ENCODE data around the gene PSMB4. TPM values are rescaled to one million over a fixed set of nuclear protein-coding genes. Genes with fewer than 3 reads are reported as not detected.

PSMB4 gene
- total RNA-seq, 1 experiment from 2014 or later: 320 TPM

- no peak for TF ChIP-seq CTCF (IDR thresholded peaks at IDR 0.05; ENCODE audit: unreplicated experiment)
- intact Hi-C loops (cut with micrococcal nuclease): no loop called here
Observed at GRCh38 chr1:151401860-151402259, 2.5 kb downstream of the PSMB4 start.

GRCh38 chr1:151402764-151403163 lies 3.4 kb downstream of the PSMB4 start:
- intact Hi-C loops (cut with micrococcal nuclease): no loop called here
- no peak for TF ChIP-seq CTCF (IDR thresholded peaks at IDR 0.05; ENCODE audit: unreplicated experiment)
- ChIA-PET CTCF (interaction anchor here (0.6 to 1.4 kb wide), 11 partner anchors 14 to 453 kb away, joined by 3 to 10 read pairs (median 4); no protein-coding TSS in a partner anchor), POLR2A (interaction anchor here (0.6 to 5.7 kb wide), 12 partner anchors 9 to 121 kb away, joined by 3 to 46 read pairs (median 4); partner anchors contain the start of genes PI4KB, SELENBP1 and ZNF687)
- Mint-ChIP-seq H3K27ac (ENCODE audit: low read depth, unreplicated experiment) (peak overlapping the region; percentile 39), H3K36me3 (ENCODE audit: insufficient read depth, unreplicated experiment) (peaks cover 86% of the 10 kb centered on the region), H3K4me1 (ENCODE audit: insufficient read depth, unreplicated experiment) (peaks cover 20% of the 10 kb centered on the region), H3K4me3 (ENCODE audit: unreplicated experiment) (no peak overlapping the region), H3K27me3 (ENCODE audit: insufficient read depth, unreplicated experiment) (no peaks in the 10 kb centered on the region), H3K9me3 (ENCODE audit: unreplicated experiment) (no peaks in the 10 kb centered on the region)
- BruUV-seq (replicated peaks): no TSS peak
- no peak for DNase-seq (ENCODE audit: unreplicated experiment)

More at GRCh38 chr1:151401860-151402259, 2.5 kb downstream of the PSMB4 start:
- Mint-ChIP-seq H3K36me3 (ENCODE audit: insufficient read depth, unreplicated experiment) (peaks cover 77% of the 10 kb centered on the region), H3K27me3 (ENCODE audit: insufficient read depth, unreplicated experiment) (no peaks in the 10 kb centered on the region), H3K4me1 (ENCODE audit: insufficient read depth, unreplicated experiment) (peaks cover 20% of the 10 kb centered on the region), H3K9me3 (ENCODE audit: unreplicated experiment) (no peaks in the 10 kb centered on the region), H3K27ac (ENCODE audit: low read depth, unreplicated experiment) (peak overlapping the region; percentile 39), H3K4me3 (ENCODE audit: unreplicated experiment) (peak overlapping the region; percentile 93)
- DNase-seq (ENCODE audit: unreplicated experiment): no peak
- ChIA-PET POLR2A (interaction anchor here (0.6 to 5.7 kb wide), 11 partner anchors 10 to 121 kb away, joined by 3 to 46 read pairs (median 4); partner anchors contain the start of genes SELENBP1 and ZNF687), CTCF (interaction anchor here (0.7 to 4.0 kb wide), 6 partner anchors 15 to 150 kb away, joined by 3 to 35 read pairs (median 4); no protein-coding TSS in a partner anchor)
- BruUV-seq (replicated peaks): no TSS peak

- H3K9me3 Mint-ChIP-seq (ENCODE audit: unreplicated experiment): no peaks in the 10 kb centered on the region
- H3K4me1 Mint-ChIP-seq (ENCODE audit: insufficient read depth, unreplicated experiment): peaks cover 20% of the 10 kb centered on the region
- TSS peak; percentile 1 for BruUV-seq (replicated peaks)
- ChIA-PET POLR2A (interaction anchor here (0.6 to 5.7 kb wide), 9 partner anchors 8 to 163 kb away, joined by 3 to 46 read pairs (median 5); partner anchors contain the start of genes PI4KB, SELENBP1 and ZNF687), CTCF (interaction anchor here (0.8 to 2.4 kb wide), 6 partner anchors 11 to 103 kb away, joined by 4 to 11 read pairs (median 4); no protein-coding TSS in a partner anchor)
- TF ChIP-seq CTCF (IDR thresholded peaks at IDR 0.05; ENCODE audit: unreplicated experiment): no peak
- intact Hi-C loops (cut with micrococcal nuclease): no loop called here
- no peak for DNase-seq (ENCODE audit: unreplicated experiment)
- no peaks in the 10 kb centered on the region for H3K27me3 Mint-ChIP-seq (ENCODE audit: insufficient read depth, unreplicated experiment)
- H3K4me3 Mint-ChIP-seq (ENCODE audit: unreplicated experiment): no peak overlapping the region
- H3K36me3 Mint-ChIP-seq (ENCODE audit: insufficient read depth, unreplicated experiment): peaks cover 93% of the 10 kb centered on the region
- H3K27ac Mint-ChIP-seq (ENCODE audit: low read depth, unreplicated experiment): peak overlapping the region; percentile 3
Observed at GRCh38 chr1:151403612-151404011, 4.2 kb downstream of the PSMB4 start.

- no TSS peak for BruUV-seq (replicated peaks)
- POLR2A ChIA-PET: interaction anchor here (1.0 to 3.0 kb wide), 5 partner anchors 9 to 105 kb away, joined by 3 to 10 read pairs (median 3); partner anchors contain the start of gene SELENBP1
- no peak for TF ChIP-seq CTCF (IDR thresholded peaks at IDR 0.05; ENCODE audit: unreplicated experiment)
- CTCF ChIA-PET: interaction anchor here (0.6 to 2.4 kb wide), 6 partner anchors 9 to 105 kb away, joined by 3 to 11 read pairs (median 4); partner anchors contain the start of gene RFX5
- Mint-ChIP-seq H3K27ac (ENCODE audit: low read depth, unreplicated experiment) (no peak overlapping the region), H3K4me3 (ENCODE audit: unreplicated experiment) (no peak overlapping the region), H3K36me3 (ENCODE audit: insufficient read depth, unreplicated experiment) (peaks cover 97% of the 10 kb centered on the region), H3K4me1 (ENCODE audit: insufficient read depth, unreplicated experiment) (peaks cover 19% of the 10 kb centered on the region), H3K9me3 (ENCODE audit: unreplicated experiment) (no peaks in the 10 kb centered on the region), H3K27me3 (ENCODE audit: insufficient read depth, unreplicated experiment) (no peaks in the 10 kb centered on the region)
- intact Hi-C loops (cut with micrococcal nuclease): no loop called here
- no peak for DNase-seq (ENCODE audit: unreplicated experiment)
Observed at GRCh38 chr1:151405187-151405951, 6.0 kb downstream of the PSMB4 start.
